AG09309 (cell line): ENCODE data around the gene OTULIN.

Source experiments
- DNase-seq: peaks from one replicate; pipeline ENCODE4 v3.0.0-alpha.2; 2010; ENCODE audit warnings: low read depth
- H3K4me3 ChIP-seq: 2 replicates; pipeline ENCODE4 v1.5.1; 2011; ENCODE audit warnings: mild to moderate bottlenecking, low read depth, low read length, moderate library complexity; ENCODE audit not compliant: control insufficient read depth
- CTCF ChIP-seq: IDR thresholded peaks from 2 replicates; pipeline ENCODE4 v1.5.1; 2011; ENCODE audit warnings: mild to moderate bottlenecking, low read depth, low read length, inconsistent platforms; ENCODE audit not compliant: insufficient read depth, control insufficient read depth; ENCODE audit errors: missing control alignments

OTULIN gene

GRCh38 chr5:14733661-14734060 is 69.1 kb downstream of the OTULIN start:
- no peak overlapping the region for H3K4me3 ChIP-seq
- no peak for TF ChIP-seq CTCF

GRCh38 chr5:14734396-14734795 is 69.9 kb downstream of the OTULIN start:
- H3K4me3 ChIP-seq = no peak overlapping the region
- no peak for TF ChIP-seq CTCF
- DNase-seq = no peak

More at GRCh38 chr5:14733661-14734060, 69.1 kb downstream of the OTULIN start:
- no peak for DNase-seq

- DNase-seq = no peak
These were observed 71.4 kb downstream of the OTULIN start for GRCh38 chr5:14735944-14736343.

GRCh38 chr5:14737291-14737690 is 72.8 kb downstream of the OTULIN start:
- no peak for DNase-seq
- no peak for TF ChIP-seq CTCF
- H3K4me3 ChIP-seq = no peak overlapping the region

More at GRCh38 chr5:14735944-14736343, 71.4 kb downstream of the OTULIN start:
- TF ChIP-seq CTCF = no peak
- no peak overlapping the region for H3K4me3 ChIP-seq

- no peak for DNase-seq
- TF ChIP-seq CTCF = no peak
- no peak overlapping the region for H3K4me3 ChIP-seq
These were observed 73.5 kb downstream of the OTULIN start for GRCh38 chr5:14738050-14738449.

GRCh38 chr5:14739538-14739937 is 75.0 kb downstream of the OTULIN start:
- no peak for TF ChIP-seq CTCF
- H3K4me3 ChIP-seq = no peak overlapping the region
- DNase-seq = no peak

GRCh38 chr5:14739981-14740380 is 75.5 kb downstream of the OTULIN start:
- H3K4me3 ChIP-seq = no peak overlapping the region
- TF ChIP-seq CTCF = no peak
- DNase-seq = no peak
